ENCODE results near the gene NMRK1.

NMRK1 gene

DNA sequence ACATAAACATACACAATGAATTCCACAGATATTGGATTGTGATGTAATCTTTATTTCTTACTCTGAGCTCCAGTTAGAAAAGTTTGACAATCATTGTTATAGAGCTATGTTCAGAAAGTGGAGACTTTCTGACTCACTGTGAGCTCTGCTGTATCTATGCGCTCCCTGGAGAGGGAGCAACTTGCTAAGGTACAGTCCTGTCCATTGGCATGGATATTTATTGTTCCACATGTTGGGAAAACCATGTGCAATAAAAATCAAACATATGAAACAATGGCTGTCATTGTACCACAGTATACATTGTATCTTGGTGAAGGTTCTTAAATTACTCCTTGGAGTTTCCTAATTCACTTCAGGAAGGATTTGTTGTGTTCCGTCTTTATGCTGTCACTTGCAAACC lies 26.8 kb downstream of the NMRK1 start:
- no peak for DNase-seq (ENCODE audit: low spot score)

DNA sequence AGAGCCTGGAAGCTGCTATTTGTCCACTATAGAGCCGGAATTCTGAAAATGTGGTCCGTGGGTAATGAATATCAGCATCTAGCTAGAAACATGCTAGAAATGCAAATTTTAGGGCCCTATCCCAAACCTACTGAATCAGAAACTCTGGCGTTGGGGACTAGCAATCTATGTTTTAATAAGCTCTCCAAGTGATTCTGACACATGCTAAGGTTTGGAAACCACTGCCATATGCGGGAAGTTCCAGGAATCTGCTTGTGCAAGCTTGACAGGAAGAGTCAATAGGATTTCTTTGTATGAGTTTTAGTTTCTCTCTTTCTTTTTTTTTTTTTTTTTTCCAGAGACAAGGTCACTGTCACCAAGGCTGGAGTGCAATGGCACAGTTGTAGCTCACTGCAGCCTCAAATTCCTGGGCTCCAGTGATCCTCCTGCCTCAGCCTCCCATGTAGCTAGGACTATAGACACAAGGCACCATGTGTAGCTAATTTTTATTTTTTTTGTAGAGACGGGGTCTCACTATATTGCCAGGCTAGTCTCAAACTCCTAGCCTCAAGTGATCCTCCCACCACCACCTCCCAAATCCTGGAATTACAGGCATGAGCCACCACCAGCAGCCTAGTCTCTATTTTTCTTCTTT lies 33.5 kb downstream of the NMRK1 start:
- no peak for DNase-seq (ENCODE audit: low spot score)

DNA sequence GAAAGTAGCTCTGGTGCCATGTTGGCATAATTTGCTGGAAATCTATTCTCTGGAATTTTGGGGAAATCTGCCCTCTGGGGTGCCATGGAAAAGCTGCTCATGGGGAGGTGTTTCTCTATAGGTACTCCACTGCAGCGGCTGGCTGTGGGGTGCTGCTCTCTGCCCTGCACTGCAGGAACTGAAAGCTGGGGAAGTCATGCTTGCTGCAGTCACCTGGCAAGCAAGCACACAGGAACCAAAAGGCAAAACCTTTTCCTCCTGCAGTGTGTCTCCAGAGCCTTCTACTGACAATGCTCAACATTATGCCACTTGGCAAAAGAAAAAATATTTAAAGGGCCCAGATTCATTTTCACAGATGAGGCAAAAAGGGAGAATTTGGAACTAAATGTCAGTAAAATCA lies 34.1 kb downstream of the NMRK1 start:
- no peak for DNase-seq (ENCODE audit: low spot score)

DNA sequence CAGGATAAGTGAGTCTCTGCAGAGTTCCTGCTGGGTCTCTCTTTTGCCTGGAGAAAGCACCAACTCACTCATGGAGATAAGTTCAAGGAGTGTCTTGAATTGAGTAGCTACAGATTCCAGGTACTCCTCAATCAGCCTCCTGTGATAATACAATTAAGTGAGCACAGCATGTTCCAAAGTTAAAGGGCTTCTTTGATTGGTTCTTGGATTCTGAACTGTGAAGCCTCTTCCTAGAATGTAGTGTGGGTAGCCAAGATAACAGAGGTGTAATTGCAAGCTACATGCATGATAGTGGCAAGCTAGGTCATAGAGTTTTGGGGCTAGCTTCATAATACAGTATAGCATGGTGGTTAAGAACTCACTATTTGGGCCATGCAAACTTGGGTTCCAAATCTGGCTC lies 36.7 kb downstream of the NMRK1 start:
- DNase-seq (ENCODE audit: low spot score): no peak

DNA sequence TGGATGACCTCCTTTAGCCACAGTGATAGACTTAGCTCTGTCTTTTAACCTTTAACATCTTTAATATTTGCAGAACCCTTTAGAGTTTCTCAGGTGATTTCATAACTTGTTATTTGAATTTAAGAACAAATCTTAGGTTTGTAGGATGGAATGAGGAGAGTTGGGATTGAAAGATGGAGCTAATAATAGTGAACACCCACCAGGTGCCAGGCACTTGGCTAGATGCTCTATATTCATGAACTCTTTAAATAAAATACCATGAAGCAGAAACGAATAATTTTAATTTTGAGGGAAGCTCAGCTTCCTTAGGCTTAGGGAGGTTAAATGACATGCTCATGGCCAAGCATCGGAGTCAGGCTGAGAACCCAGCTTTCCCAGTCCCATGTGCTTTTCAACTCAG lies 40.4 kb downstream of the NMRK1 start:
- DNase-seq (ENCODE audit: low spot score): no peak

DNA sequence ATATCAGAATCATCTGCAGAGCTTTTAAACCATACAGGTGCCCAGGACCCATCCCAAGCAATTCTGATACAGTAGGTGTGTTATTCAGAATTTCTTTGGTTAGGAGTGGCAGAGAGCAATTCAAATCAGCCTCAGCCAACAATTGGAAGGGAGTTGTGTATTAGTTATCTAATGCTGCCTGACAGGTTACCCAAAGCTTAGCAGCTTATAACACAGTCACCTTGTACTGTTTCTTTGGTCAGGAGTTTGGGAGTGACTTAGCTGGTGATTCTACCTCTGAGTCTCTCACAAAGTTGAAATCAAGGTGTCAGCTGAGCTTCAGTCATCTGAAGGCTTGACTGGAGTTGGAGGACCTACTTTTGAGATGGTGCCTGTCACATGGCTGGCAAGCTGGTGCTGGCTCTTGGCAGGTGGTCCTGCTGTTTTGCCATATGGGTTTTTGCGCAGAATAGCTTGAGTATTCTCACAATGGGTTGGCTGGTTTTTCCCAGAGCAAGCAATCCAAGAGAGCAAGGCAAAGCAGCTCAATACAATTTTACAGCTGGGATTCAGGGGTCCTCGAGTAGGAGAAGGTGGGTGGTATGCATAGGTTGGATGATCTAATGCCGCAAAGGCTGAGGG lies 41.1 kb downstream of the NMRK1 start:
- no peak for DNase-seq (ENCODE audit: low spot score)

DNA sequence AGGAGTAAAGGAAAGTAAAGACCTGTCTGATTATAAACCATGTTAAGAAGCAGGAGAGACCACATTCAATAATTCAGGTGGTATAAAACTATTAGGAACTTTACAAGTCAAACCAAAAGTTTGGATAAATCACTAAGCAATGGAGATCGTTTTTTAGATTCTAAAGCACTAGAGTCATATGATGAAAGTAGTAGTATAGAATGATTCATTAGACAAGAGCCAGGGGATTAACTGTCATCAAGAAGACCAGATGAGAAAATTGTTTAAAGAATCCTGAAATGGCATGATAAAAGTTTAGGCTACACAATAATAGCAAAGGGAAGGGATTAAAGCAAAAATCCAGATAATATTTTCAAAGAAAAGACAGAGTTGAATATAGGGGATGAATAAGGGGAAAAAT lies 46.9 kb downstream of the NMRK1 start:
- no peak for DNase-seq (ENCODE audit: low spot score)

DNA sequence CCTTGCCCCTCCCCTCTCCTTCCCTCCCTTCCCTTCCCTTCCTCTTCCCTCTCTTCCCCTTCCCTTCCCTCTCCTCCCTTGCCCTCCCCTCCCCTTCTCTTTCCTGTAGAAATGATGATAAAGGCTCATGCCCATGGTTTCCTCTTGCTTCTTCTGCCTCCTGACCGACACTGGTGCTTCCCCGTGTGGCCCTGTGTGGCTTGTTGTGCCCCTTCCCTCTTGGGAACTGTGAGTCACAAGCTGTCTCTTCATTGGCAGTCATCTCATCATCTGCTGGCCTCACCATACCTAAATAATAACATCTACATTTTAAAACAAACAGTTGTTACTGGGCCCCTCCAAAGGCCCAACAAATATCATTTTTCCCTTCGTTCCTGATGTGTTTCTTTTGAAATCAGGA lies 48.2 kb downstream of the NMRK1 start:
- DNase-seq (ENCODE audit: low spot score): no peak

DNA sequence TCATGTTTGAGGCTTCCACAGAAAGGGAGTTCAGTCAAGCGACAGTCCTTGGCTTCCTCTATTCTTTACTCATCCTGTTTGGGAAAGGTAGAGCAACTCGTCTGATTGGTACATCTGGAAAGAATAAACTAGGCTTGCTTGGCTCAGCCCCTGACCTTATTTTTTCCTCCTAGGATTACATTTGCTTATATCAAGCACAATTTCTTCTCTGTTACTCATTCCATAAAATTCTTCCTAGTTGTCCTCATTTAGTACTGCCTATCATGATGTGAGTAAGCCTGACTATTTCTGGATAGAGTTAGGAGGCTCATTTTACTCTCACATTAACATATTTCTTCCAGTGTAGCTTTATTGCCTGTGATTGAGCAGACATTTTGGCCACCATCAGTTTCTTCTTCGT lies 48.9 kb downstream of the NMRK1 start:
- no peak for DNase-seq (ENCODE audit: low spot score)

DNA sequence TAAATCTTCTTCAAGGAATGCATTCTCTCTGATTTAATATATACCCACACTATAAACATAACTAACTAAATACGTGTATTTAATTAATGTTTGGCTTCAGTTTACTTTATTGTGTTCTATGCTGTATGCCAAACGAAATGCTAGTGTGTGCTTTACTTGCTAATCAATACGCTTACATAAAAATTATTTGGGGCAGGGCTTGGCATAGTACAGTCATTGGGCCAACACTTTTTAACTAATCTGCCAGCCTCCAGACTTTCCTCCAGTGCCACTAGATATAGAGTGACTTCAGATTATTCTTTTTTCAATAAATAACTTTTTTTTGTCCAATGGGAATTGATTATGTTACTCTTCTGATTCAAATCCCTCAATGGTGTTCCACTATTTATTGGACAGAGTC lies 51.2 kb downstream of the NMRK1 start:
- DNase-seq (ENCODE audit: low spot score): no peak

DNA sequence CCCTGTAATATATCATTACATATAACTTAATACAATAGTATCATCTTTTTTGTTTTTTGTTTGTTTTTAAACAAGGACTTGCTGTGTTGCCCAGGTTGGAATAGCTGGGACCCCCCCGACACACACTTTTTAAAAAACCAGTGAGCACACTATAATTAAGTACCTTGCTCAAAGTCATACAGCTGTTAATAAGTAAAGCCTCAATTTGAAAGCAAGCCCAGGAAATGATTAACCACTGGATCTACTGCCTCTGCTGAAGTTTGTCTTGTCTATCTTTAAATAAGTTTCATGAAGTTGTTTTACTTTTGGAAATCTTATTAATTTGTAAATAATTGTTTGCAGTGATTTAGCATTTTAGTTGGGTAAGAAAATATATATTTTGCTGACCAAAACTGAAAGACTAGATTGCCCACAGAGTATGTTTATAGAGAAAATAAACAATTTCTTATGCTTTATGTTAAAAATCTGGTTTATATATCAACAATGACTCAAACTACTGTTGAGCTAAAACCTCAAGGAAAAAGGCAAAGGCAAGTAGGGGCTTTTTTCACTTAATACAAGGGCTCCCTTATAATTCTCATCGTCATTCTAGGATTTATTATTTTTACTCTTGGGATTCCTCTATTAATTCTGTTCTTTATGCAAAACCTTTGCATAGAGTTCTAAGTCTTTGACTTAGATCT lies 54.0 kb downstream of the NMRK1 start:
- no peak for DNase-seq (ENCODE audit: low spot score)

DNA sequence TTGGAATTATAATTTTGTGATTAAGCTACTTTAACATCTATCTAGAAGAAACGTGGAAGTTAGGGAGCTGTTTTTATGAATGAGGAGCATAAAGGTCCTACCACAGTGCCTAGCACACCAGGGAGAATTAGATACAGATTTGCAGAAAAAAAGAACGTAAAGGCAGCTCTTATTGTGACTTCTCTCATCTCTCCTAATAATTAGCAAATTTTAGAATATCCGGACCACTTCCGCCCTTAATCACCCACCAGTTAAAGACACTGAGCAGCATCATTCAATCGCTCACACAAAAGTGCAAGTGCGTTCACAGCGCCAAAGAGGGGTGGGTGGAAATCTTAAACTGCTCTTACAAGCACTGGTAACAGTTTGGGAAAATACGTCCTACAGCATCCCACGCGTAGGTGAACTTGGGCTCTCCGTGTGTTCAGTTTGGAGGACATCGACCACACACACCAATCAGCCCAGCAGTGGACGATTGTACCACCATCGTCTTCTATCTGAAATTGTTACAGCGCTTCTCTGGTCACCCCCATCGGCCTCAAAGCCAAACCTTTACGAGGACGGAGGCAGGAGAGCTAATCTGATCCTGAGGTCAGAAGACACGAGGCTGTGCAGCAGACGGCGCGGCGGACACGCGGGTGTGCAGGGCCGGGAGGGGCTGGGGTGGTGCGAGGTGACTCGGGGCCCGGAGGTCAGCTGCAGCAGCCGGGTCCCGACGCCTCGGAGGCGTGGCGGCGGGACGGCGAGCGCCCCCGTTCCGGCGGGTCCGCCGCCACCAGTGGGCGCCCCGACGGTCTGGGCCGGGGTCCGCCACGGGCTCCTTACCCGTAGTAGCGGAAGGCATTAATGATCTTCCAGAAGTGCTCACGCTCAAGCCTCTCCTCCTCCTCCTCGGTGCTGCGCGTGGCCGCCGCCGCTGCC lies 60.5 kb downstream of the NMRK1 start:
- peak; percentile 48 for DNase-seq (ENCODE audit: low spot score)

DNA sequence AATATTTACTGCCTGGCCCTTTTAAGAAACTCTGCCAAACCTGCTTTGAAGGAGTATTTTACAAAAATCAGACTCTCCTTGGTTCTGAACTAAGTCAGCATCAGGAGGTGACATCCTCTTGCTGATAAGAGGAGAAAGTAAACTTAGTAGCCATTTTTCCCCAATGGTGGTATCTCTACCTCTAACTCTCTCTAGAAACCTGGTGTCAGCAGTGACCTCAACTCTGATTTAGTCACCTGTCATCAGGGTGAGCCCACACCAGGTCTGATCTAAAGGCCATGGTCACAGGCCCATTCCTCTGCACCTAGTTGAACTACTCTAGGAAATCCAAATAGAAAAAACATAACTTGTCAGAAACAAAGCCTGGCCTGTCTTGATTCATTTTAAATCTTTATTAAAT lies 64.1 kb downstream of the NMRK1 start:
- DNase-seq (ENCODE audit: low spot score): no peak

DNA sequence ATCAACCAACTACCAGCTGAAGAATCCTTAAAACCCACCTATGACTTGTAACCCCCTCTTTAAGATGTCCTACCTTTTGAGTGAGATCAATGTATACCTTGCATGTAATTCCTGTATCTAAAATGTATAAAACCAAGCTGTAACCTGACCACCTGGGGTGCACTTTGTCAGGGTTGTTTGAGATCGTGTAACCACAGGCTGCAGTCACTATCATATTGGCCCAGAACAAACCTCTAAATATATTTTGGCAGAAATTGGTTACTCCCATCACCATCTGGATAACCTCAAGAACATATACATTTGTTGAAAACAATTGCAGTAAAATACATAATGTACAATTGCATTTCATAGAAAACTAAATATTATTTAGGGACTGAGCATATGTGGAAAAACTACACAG lies 68.3 kb downstream of the NMRK1 start:
- no peak for DNase-seq (ENCODE audit: low spot score)

DNA sequence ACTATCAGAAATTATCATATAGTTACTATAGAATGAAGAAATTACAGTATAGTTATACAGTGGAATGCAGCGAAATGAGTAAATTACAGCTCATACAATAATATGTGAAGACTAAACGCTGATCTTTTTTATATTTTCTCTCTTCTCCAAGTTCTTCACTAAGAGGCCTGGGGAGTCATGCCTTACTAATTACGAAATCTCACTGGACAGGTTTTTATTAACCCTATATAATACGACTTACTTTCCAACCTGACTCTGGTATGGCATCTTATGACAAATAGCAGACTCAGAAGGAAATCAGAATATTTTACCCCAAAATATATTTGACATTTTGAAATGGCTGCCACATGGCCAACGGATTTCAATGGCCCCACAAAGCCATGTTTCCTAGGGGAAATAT lies 68.9 kb downstream of the NMRK1 start:
- DNase-seq (ENCODE audit: low spot score): no peak

DNA sequence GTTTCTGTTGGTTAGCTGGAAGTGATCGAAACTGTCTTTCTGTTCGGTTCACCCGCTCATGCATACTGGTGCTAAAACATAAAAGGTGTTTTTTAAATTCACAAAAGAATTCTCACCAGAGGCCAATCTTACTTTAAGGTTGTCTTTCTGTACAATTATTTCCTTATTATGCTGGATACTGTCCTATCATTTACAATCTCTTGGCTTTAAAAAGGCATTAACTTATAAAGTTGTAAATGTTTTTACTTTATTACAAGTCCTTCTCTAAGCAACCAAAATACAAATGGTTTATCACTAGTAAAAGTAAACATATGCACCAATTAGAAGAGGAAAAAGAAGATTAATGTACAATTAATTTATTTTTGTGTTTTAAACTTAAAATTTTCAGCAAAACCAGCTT lies 70.6 kb downstream of the NMRK1 start:
- DNase-seq (ENCODE audit: low spot score): no peak

DNA sequence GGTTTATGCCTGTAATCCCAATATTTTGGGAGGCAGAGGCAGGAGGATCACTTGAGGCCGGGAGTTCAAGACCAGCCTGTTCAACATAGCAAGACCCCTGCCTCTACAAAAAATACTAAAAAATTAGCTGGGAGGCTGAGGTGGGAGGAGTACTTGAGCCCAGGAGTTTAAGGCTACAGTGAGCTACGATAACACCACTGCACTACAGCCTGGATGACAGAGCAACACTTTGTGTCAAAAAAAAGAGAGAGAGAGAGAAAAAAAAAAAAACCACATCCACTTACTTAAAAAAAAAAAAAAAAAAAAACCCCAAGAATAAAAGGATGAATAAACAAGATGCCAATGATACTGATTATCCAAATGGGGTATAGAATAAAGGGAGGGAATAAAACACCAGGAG lies 74.2 kb downstream of the NMRK1 start:
- DNase-seq (ENCODE audit: low spot score): no peak

Measured in CD4-positive, alpha-beta T cell treated with Interleukin-2 at 100 ng/mL for 4 hours (primary cell).